ENCODE measurements around the gene NUP153. TPM values are rescaled to one million over a fixed set of nuclear protein-coding genes. Genes with fewer than 3 reads are reported as not detected.

NUP153 gene
- polyA plus RNA-seq, 2 of the 4 experiments (the other 2 are of a cell fraction): 26.4 to 47.3 TPM

- H3K27ac ChIP-seq: no peak overlapping the region
- TF ChIP-seq RNF2 (IDR thresholded peaks at IDR 0.05; ENCODE audit: borderline replicate concordance, low read depth) (no peak), FOSL2 (IDR thresholded peaks at IDR 0.05) (no peak), FOSL2 (CRISPR knock-in tag; IDR thresholded peaks at IDR 0.05) (no peak), E2F6 (IDR thresholded peaks at IDR 0.05; ENCODE audit: borderline replicate concordance, low read depth) (no peak), FOXS1 (CRISPR knock-in tag; IDR thresholded peaks at IDR 0.05) (no peak), SMC3 (IDR thresholded peaks at IDR 0.05) (no peak), RCOR1 (IDR thresholded peaks at IDR 0.05; ENCODE audit: low read depth, low read length) (no peak), ELK1 (IDR thresholded peaks at IDR 0.05; ENCODE audit: low read depth, low read length) (no peak), HOXA7 (CRISPR knock-in tag; IDR thresholded peaks at IDR 0.05) (no peak), NPAS2 (CRISPR knock-in tag; IDR thresholded peaks at IDR 0.05; ENCODE audit: borderline replicate concordance) (no peak), ESRRA (IDR thresholded peaks at IDR 0.05; ENCODE audit: borderline replicate concordance, low read length) (no peak), TP53 (CRISPR knock-in tag; IDR thresholded peaks at IDR 0.05) (no peak), NFE2L2 (conservative IDR thresholded peaks at IDR 0.05; ENCODE audit: low read length) (no peak), EHF (CRISPR knock-in tag; IDR thresholded peaks at IDR 0.05) (no peak), EP300 (IDR thresholded peaks at IDR 0.05) (no peak), RAD21 (conservative IDR thresholded peaks at IDR 0.05 in 1 of 2, IDR thresholded peaks at IDR 0.05 in 1 of 2) (no peak), PHF8 (IDR thresholded peaks at IDR 0.05; ENCODE audit: borderline replicate concordance, low read depth) (no peak), KDM1A (IDR thresholded peaks at IDR 0.05; ENCODE audit: low read depth) (no peak), ATOH8 (CRISPR knock-in tag; IDR thresholded peaks at IDR 0.05; ENCODE audit: low read depth) (no peak), CBX8 (IDR thresholded peaks at IDR 0.05) (no peak), JUNB (IDR thresholded peaks at IDR 0.05) (no peak)
- FAIRE-seq: no peak
These were observed 18.2 kb downstream of the NUP153 start for GRCh38 chr6:17688481-17688880.

GRCh38 chr6:17687136-17687535 is 19.6 kb downstream of the NUP153 start:
- POLR2A ChIA-PET: no interaction called here
- ATAC-seq: no peak
- Histone ChIP-seq H3K4me2 (no peak overlapping the region), H3K4me3 (no peak overlapping the region), H3K4me1 (no peaks in the 10 kb centered on the region), H3K27ac (no peak overlapping the region), H3K9me3 (no peaks in the 10 kb centered on the region)
- CTCF ChIA-PET: no interaction called here
- DNase-seq (ENCODE audit: low read depth in 1 of 2, low spot score in 1 of 2): no peak
- TF ChIP-seq ZSCAN20 (CRISPR knock-in tag; IDR thresholded peaks at IDR 0.05): no peak
- TF ChIP-seq RARB (CRISPR knock-in tag; IDR thresholded peaks at IDR 0.05): no peak
- FAIRE-seq: no peak
- WGBS (ENCODE audit: missing lambda C conversion rate): 89% methylated on average over 1 of the region's 1 CpG

More at GRCh38 chr6:17688481-17688880, 18.2 kb downstream of the NUP153 start:
- Histone ChIP-seq H3K4me3 (no peak overlapping the region), H3K9me3 (no peaks in the 10 kb centered on the region), H3K4me2 (no peak overlapping the region), H3K4me1 (no peaks in the 10 kb centered on the region)
- 96% methylated on average over 2 of the region's 2 CpGs for WGBS (ENCODE audit: missing lambda C conversion rate)
- ATAC-seq (no peak), DNase-seq (ENCODE audit: low read depth in 1 of 2, low spot score in 1 of 2) (no peak)
- ChIA-PET CTCF (no interaction called here), POLR2A (no interaction called here)

GRCh38 chr6:17684134-17684533 is 22.6 kb downstream of the NUP153 start:
- Histone ChIP-seq H3K4me3 (no peak overlapping the region), H3K27ac (no peak overlapping the region), H3K4me1 (0 out of 3 replicates have a peak, but pooled peaks cover 3% of the 10 kb centered on the region), H3K4me2 (no peak overlapping the region), H3K9me3 (no peaks in the 10 kb centered on the region)
- WGBS (ENCODE audit: missing lambda C conversion rate): 100% methylated on average over 1 of the region's 1 CpG
- ChIA-PET POLR2A (no interaction called here), CTCF (no interaction called here)
- DNase-seq (ENCODE audit: low read depth in 1 of 2, low spot score in 1 of 2) (no peak), ATAC-seq (no peak), FAIRE-seq (no peak)
- TF ChIP-seq MAZ (IDR thresholded peaks at IDR 0.05; ENCODE audit: borderline replicate concordance, low read depth, low read length): no peak
- TF ChIP-seq CBX8 (IDR thresholded peaks at IDR 0.05): no peak
- no peak for TF ChIP-seq HOXB5 (CRISPR knock-in tag; IDR thresholded peaks at IDR 0.05)
- no peak for TF ChIP-seq CHD4 (IDR thresholded peaks at IDR 0.05; ENCODE audit: borderline replicate concordance)
- TF ChIP-seq HMGXB4 (CRISPR knock-in tag; IDR thresholded peaks at IDR 0.05; ENCODE audit: borderline replicate concordance): no peak
- TF ChIP-seq NFE2L2 (conservative IDR thresholded peaks at IDR 0.05; ENCODE audit: low read length): no peak
- no peak for TF ChIP-seq PBX3 (IDR thresholded peaks at IDR 0.05)
- TF ChIP-seq CTCF (IDR thresholded peaks at IDR 0.05): no peak
- TF ChIP-seq ZFP36 (IDR thresholded peaks at IDR 0.05; ENCODE audit: borderline replicate concordance, partially characterized antibody): no peak
